HL-60 (cell line): Measurements from ENCODE around the gene EIF6.

ENCODE experiments used
- CTCF ChIP-seq: IDR thresholded peaks from one replicate; pipeline ENCODE4 v1.5.1; 2011; ENCODE audit warnings: low read length, control low read depth, inconsistent platforms; ENCODE audit not compliant: insufficient read depth
- GABPA ChIP-seq: IDR thresholded peaks from 2 replicates; pipeline ENCODE4 v1.6.1; 2012; ENCODE audit warnings: low read depth
- POLR2AphosphoS5 ChIP-seq: IDR thresholded peaks from 2 replicates; pipeline ENCODE4 v1.6.1; 2012; ENCODE audit warnings: low read depth
- REST ChIP-seq: IDR thresholded peaks from 2 replicates; pipeline ENCODE4 v1.6.1; 2012; ENCODE audit warnings: low read depth; ENCODE audit not compliant: insufficient replicate concordance

GRCh38 chr20:35318502-35319157 is 34.1 kb upstream of the EIF6 start:
- TF ChIP-seq CTCF, result no peak
- no peak for TF ChIP-seq GABPA
- no peak for TF ChIP-seq POLR2AphosphoS5
- TF ChIP-seq REST, result no peak
